KOPT-K1 (cell line): ENCODE data around the gene MCTP2.
"Not testable (repeated sequence)": the region's sequence is repeated elsewhere in the genome, so short reads cannot be mapped to it uniquely, and the experiment has no call there.

Source experiments
- H3K27ac ChIP-seq: fragments of 200-600 bp; sonication (generic); 2 replicates; pipeline ENCODE4 v1.5.1; 2016; ENCODE audit warnings: antibody characterized with exemption, mild to moderate bottlenecking, low read depth, low read length; ENCODE audit not compliant: poor library complexity, severe bottlenecking
- H3K36me3 ChIP-seq: fragments of 200-600 bp; sonication (generic); 2 replicates; pipeline ENCODE4 v1.5.1; 2017; ENCODE audit warnings: antibody characterized with exemption, mild to moderate bottlenecking, low read length, moderate library complexity; ENCODE audit not compliant: insufficient read depth
- H3K9me3 ChIP-seq: fragments of 200-600 bp; sonication (generic); 2 replicates; pipeline ENCODE4 v1.5.1; 2017; ENCODE audit warnings: antibody characterized with exemption, low read length, mild to moderate bottlenecking; ENCODE audit not compliant: insufficient read depth, poor library complexity, severe bottlenecking

The MCTP2 gene

DNA sequence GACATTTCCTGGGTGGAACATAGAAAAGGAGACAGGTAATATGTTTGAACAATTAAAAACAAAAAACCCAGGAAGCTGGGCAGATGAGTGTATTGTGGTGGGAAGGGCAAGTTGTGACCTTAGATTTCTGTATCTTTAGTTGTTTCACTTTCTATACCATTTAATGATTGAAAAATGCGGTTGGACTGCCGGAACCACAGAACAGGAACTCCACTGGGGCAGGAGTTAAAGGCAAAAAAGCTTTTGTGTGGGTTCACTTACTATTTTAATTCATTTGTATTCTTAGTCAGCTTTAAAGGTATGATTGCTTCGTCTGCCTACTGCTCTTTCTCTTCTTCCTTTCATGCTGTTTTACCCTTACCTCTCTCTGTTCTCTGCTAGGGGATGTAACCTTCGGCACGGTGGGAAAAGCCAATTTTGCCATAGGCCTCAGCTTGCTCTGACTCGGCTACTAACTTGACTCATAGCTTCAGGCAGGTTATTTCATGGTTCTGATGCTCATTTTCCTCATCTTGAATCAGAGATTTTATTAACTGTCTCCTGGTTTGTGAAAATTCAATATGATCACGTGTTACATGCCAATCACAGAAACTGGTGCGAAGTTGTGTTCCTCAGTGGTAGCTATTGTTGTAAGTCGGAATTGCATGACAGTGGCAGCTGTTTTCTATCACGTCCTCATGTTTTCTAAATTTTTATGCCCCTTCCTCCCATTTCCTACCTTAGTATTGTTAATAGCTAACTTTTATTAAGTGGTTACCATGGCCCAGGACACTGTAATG is 1.6 kb upstream of the MCTP2 start:
- no peaks in the 10 kb centered on the region for H3K36me3 ChIP-seq
- no peak overlapping the region for H3K27ac ChIP-seq
- H3K9me3 ChIP-seq = peaks cover 7% of the 10 kb centered on the region

DNA sequence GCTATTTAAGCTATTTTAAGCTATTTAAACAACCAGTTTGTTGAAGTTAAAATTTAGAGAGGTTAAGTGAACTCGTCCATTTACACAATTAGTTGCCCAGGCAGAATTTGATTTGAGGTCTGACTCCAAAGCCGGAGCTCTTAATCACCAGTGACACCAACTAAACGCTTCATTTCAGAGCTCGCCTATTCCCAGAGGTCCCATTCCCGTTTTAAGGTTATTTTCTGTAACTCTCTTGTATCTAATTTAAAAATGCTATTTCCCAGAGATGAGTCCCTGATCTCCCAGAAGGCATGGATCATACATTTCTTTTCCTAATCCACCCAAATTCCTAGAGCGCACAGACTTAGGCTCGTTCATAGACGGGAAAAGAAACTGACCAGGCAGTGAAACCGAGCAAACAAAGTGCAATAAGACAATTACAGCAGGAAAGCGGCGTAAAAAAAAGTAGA is 904 bp upstream of the MCTP2 start:
- peaks cover 7% of the 10 kb centered on the region for H3K9me3 ChIP-seq
- H3K27ac ChIP-seq = no peak overlapping the region
- H3K36me3 ChIP-seq = no peaks in the 10 kb centered on the region

DNA sequence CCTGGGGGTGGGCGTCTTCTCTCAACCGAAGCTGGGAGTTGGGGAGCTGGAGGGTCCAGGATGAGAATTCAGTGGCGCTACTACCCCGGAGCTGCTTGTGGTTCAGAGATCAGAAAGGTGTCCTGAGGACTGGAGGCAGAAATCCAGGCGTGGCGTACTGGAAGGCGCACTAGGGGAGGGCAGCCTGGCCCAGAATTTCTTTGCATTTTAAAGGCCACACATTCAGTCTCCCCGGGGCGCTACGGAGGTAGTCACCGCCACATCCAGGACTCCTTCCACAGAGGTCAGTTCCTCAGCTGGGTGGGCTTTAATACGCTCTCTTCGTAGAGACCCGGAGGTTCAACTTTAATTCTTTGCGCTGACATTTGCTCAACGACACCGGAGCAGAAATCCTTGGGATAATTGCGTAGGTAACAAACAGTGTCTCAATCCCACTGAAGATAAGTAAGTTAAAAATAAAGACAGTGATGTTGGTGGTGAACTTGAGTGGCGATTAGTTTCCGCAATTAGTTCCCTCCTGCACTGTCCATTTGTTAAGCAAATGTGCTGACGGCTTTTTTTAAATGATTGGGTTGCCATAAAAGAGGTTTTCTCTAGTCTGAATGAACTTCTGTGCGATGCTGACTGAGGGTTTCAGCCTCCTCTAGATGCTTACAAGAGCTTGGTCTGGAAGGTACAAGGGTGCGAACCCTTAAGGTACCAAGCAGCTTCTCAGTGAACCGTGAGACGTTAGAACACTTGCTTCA is 535 bp downstream of the MCTP2 start:
- Histone ChIP-seq H3K9me3 (peaks cover 7% of the 10 kb centered on the region), H3K27ac (no peak overlapping the region), H3K36me3 (no peaks in the 10 kb centered on the region)

DNA sequence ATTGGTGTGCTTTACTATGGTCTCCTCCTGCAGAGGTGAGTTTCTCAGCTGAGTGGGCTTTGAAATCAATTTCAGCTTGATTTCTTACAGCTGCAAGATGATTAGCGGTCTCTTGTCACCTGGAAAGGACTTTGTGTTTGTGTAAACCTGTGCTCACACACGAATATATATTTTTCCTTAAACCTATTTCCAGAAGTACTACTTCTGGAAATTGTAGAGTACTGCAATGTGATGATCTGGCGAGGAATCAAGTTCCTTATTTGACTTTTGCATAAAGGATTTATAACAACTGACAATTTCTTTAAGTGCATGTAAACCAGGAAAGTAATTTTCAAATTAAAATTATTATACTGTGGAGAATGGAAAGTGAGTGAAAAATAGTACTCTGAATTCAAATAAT is 2.1 kb downstream of the MCTP2 start:
- Histone ChIP-seq H3K9me3 (peaks cover 7% of the 10 kb centered on the region), H3K27ac (no peak overlapping the region), H3K36me3 (no peaks in the 10 kb centered on the region)

DNA sequence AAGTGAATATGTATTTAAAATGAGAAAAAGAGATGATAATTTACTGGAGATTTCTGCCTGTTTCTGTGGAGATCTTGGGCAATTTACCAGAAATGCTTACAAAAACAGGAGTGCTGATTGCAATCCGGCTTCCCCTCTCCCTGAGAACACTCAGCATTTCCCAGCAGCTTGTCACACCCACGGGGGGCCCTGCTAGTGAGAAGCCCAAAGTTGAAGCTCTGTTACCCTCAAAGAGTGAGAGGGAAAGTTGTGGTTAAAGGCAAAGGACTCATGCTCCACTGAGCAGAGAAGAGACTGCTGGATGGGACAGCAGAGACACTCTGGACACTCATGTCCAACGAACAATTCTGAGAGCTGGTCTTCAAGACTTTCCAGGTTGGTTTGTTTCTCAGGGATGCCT is 2.9 kb downstream of the MCTP2 start:
- H3K9me3 ChIP-seq = peaks cover 7% of the 10 kb centered on the region
- no peaks in the 10 kb centered on the region for H3K36me3 ChIP-seq
- H3K27ac ChIP-seq = no peak overlapping the region

DNA sequence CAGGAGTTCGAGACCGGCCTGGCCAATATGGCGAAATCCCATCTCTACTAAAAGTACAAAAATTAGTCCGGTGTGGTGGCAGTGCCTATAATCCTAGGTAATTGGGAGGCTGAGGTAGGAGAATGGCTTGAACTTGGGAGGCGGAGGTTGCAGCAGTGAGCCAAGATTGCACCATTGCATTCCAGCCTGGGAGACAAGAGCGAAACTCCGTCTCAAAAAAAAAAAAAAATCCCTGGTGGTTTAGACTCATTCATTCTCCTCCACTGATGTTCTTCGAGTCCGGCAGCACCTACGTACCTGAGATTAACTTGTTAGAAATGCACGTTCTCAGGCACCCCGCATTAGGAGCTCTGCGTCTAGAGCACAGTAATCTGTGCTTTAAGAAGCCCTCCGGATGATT is 3.7 kb downstream of the MCTP2 start:
- H3K36me3 ChIP-seq = no peaks in the 10 kb centered on the region
- H3K9me3 ChIP-seq = peaks cover 7% of the 10 kb centered on the region
- H3K27ac ChIP-seq = no peak overlapping the region

DNA sequence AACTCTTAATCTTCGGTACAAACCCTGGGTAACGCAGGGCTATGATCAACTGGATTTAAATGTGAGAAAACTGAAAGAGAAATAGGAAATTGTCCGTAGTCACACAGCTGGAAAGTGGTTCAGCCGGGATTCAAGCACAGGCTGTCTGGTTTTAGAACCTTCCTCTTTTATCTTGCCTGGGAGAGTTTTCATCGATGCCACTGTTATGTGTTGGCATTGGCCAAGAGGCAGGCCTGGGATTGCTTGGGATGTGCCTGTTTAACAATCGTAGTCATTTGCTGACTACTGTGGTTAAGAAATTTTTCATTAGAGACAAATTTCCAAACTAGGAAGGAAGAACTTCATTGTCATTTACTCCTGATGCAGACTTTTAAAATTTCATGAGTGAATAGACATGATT is 4.3 kb downstream of the MCTP2 start:
- Histone ChIP-seq H3K9me3 (peaks cover 7% of the 10 kb centered on the region), H3K27ac (no peak overlapping the region), H3K36me3 (no peaks in the 10 kb centered on the region)

DNA sequence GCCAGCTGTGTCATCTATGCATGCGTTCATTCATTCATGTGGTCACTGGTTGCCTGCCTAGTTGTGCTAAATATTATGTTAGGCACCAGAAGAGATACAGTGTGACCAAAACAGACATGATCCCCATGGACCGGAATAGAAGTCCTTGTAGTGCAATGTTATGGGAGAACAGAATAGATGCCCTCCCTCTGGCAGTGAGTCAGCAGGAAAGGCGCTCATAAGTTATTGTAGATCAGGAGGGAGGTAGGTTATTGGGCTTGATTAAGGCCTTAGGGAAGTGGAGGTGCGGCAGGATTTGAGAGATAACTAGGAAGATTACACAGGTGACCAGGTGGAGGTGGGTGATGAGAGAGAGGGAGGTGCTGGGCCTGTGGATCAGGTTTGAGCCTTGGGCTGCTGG is 5.2 kb downstream of the MCTP2 start:
- H3K9me3 ChIP-seq = no peaks in the 10 kb centered on the region
- no peak overlapping the region for H3K27ac ChIP-seq
- no peaks in the 10 kb centered on the region for H3K36me3 ChIP-seq

DNA sequence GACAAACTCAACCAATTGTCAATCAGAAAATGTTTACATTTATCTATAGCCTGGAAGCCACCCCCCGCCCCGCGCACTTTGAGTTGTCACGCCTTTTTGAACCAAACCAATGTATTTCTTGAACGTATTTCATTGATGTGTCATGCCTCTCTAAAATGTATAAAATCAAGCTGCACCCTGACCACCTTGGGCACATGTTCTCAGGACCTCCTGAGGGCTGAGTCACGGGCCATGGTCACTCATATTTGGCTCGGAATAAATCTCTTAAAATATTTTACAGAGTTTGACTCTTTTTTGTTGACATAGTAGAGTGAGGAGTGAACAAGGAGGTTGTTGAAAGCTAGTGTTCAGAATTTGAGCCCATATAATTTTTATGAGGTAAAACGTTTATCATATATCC is 6.5 kb downstream of the MCTP2 start:
- no peaks in the 10 kb centered on the region for H3K9me3 ChIP-seq
- H3K27ac ChIP-seq = no peak overlapping the region
- H3K36me3 ChIP-seq = no peaks in the 10 kb centered on the region

DNA sequence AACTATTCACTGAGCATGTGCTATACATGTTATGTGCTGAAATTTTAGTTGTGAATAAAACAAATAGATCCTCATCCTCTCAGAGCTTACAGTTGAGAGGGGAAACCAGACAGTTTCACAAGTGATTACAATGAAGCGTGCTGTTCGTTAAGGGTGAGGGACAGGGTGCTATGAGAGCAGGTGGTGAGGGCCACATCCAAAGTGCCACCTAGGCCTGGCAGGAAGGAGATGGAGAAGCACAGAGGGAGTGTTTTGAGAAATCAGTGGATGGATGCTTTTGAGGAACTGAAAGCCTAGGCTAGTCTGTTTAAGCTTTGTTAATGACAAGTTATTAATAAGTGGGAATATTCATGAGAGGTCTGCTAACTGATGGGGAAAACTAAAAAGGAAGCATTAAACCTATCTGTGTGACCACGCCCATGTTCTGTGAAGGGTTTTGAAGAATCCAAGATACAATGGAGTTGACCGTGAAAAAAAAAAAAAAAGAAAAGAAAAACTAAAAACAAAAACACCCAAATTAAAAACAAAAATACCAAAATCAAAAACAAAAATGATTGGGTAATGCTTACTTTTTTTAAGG is 7.3 kb downstream of the MCTP2 start:
- no peak overlapping the region for H3K27ac ChIP-seq

DNA sequence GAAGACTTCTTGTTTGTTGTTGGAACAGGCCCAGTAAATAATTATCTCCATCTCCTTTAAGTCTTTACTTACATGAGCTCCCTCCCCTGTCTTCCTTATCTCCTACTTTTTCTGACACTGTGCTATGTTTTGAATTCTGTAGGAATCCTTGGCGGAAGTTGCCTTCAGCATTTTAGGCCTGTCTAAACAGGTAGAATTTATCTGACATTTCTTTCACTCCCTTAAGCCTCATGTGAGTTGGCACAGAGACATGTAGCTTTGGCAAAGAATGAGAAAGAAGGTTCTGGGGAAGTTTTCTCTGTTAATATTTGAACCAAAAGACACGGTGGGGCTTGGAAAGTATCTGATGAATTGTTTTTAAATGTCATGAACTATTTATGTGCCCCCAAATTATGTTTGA is 8.1 kb downstream of the MCTP2 start:
- no peaks in the 10 kb centered on the region for H3K36me3 ChIP-seq
- H3K27ac ChIP-seq = no peak overlapping the region

More for the DNA sequence above, 7.3 kb downstream of the MCTP2 start:
- H3K36me3 ChIP-seq = no peaks in the 10 kb centered on the region
- no peaks in the 10 kb centered on the region for H3K9me3 ChIP-seq

DNA sequence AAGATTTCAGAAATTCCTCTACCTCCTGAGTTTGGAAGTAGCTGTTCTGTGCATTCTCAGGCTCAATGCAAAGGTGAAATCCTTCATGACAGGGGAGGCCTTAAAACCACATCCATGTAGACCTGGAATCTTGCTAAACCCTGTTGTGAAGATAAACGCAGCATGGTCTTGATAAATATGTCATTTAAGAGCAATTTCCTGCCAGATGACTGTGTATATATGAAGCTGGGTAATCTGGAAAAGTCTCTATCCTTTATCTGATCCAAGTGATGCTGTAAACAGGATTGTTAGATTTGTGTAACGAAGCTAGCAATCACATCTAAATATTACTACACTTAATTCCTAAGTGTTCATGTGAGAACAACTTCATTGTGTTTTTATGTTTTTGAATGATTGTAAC is 9.1 kb downstream of the MCTP2 start:
- H3K9me3 ChIP-seq = no peaks in the 10 kb centered on the region
- no peak overlapping the region for H3K27ac ChIP-seq
- H3K36me3 ChIP-seq = no peaks in the 10 kb centered on the region

More for the DNA sequence above, 8.1 kb downstream of the MCTP2 start:
- H3K9me3 ChIP-seq = no peaks in the 10 kb centered on the region

DNA sequence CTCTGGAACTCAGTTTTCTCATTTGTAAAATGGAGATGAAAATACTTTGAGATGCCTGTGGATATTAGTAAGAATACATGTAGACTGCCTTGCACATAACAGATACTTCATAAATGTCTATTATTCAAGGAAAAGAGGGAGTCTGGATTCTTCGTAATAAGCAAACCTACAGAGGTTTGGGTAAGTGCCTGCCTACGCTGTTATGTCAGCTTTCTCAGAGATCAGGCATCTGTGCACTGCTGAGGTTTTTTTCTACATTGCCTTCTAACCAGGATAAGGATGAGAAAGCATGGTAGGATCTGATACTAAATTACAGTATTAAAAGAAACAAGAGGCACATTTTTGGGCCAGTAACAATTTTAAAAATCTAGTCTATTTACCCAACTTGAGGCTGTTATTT is 10.9 kb downstream of the MCTP2 start:
- no peaks in the 10 kb centered on the region for H3K9me3 ChIP-seq
- no peaks in the 10 kb centered on the region for H3K36me3 ChIP-seq
- H3K27ac ChIP-seq = no peak overlapping the region

DNA sequence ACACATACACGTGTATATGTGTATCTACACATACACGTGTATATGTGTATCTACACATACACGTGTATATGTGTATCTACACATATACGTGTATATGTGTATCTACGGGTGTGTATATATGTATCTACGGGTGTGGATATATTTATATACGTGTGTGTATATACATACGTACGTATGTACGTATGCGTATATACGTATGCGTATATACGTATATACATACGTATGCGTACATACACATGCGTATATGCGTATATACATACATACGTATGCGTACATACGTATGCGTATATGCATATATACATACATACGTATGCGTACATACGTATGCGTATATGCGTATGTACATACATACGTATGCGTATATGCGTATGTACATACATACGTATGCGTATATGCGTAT is 11.6 kb downstream of the MCTP2 start:
- H3K36me3 ChIP-seq, H3K27ac ChIP-seq, H3K9me3 ChIP-seq: not testable (repeated sequence)

DNA sequence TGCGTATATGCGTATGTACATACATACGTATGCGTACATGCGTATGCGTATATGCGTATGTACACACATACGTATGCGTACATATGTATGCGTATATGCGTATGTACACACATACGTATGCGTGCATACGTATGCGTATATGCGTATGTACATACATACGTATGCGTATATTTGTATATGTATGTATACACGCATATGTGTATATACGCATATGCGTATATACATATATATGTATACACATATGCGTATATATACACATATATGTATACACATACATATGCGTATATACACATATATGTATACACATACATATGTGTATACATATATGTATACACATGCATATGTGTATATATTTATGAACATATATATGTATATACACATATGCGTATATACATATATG is 12.1 kb downstream of the MCTP2 start:
- Histone ChIP-seq H3K9me3 (no peaks in the 10 kb centered on the region), H3K27ac (no peak overlapping the region), H3K36me3 (no peaks in the 10 kb centered on the region)
